ENCODE data around the gene OPN3.

DNA sequence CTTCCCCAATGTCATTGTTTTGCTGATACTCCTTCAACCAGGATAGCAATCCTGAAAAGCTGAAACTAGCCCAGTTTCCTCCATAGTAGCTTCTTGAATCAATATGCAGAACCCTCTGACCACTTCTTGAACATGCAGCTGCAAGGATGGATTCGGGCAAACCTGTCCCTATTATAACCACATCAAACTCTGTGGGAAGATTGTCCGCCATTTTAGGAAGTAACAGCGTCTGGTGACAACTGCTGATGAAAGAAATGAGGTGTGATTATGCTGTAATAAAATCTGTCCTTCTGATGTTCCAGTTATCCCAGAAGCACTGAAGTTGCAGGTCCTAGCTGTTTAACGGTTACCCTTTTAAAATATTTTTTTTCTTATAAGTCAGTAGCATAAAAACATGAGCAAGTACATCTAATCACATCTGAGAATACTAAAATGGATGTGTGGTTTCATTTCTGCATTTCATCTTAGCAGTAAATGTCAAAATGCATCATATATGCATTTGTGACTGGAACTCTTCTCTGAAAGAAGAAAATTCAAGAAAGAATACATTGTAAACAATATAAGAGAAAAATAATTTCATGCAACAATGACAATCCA lies 4.5 kb downstream of the OPN3 start:
- TF ChIP-seq, protein P1, sequence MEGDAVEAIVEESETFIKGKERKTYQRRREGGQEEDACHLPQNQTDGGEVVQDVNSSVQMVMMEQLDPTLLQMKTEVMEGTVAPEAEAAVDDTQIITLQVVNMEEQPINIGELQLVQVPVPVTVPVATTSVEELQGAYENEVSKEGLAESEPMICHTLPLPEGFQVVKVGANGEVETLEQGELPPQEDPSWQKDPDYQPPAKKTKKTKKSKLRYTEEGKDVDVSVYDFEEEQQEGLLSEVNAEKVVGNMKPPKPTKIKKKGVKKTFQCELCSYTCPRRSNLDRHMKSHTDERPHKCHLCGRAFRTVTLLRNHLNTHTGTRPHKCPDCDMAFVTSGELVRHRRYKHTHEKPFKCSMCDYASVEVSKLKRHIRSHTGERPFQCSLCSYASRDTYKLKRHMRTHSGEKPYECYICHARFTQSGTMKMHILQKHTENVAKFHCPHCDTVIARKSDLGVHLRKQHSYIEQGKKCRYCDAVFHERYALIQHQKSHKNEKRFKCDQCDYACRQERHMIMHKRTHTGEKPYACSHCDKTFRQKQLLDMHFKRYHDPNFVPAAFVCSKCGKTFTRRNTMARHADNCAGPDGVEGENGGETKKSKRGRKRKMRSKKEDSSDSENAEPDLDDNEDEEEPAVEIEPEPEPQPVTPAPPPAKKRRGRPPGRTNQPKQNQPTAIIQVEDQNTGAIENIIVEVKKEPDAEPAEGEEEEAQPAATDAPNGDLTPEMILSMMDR (IDR thresholded peaks at IDR 0.05), result no peak
- no peak for TF ChIP-seq EZH2 (IDR thresholded peaks at IDR 0.05; ENCODE audit: borderline replicate concordance, insufficient read depth, low read depth, low read length, poor library complexity, severe bottlenecking)

Measured in B cell (primary cell).